ENCODE measurements around the gene SUPT5H. TPM values are rescaled to one million over a fixed set of nuclear protein-coding genes. Genes with fewer than 3 reads are reported as not detected.

The SUPT5H gene
- total RNA-seq, 1 donor from 2014 or later = 160 TPM

- H3K27me3 Mint-ChIP-seq (ENCODE audit: unreplicated experiment) = peaks cover 13% of the 10 kb centered on the region
- peaks cover 19% of the 10 kb centered on the region for H3K9me3 Mint-ChIP-seq (ENCODE audit: unreplicated experiment)
- H3K4me1 Mint-ChIP-seq (ENCODE audit: low read depth, unreplicated experiment) = peaks cover 21% of the 10 kb centered on the region
- no peaks in the 10 kb centered on the region for H3K36me3 Mint-ChIP-seq (ENCODE audit: unreplicated experiment)
- H3K4me3 Mint-ChIP-seq (ENCODE audit: unreplicated experiment) = peak overlapping the region; percentile 78
- no peak for TF ChIP-seq CTCF (IDR thresholded peaks at IDR 0.05; ENCODE audit: partially characterized antibody, unreplicated experiment)
- peak overlapping the region; percentile 89 for H3K27ac Mint-ChIP-seq (ENCODE audit: unreplicated experiment)
- peak; percentile 60 for DNase-seq
Observed at GRCh38 chr19:39403331-39404312, 41.8 kb upstream of the SUPT5H start.

- peaks cover 19% of the 10 kb centered on the region for H3K9me3 Mint-ChIP-seq (ENCODE audit: unreplicated experiment)
- H3K27me3 Mint-ChIP-seq (ENCODE audit: unreplicated experiment) = peaks cover 10% of the 10 kb centered on the region
- peaks cover 25% of the 10 kb centered on the region for H3K4me1 Mint-ChIP-seq (ENCODE audit: low read depth, unreplicated experiment)
- no peak for DNase-seq
- no peak overlapping the region for H3K27ac Mint-ChIP-seq (ENCODE audit: unreplicated experiment)
- no peaks in the 10 kb centered on the region for H3K36me3 Mint-ChIP-seq (ENCODE audit: unreplicated experiment)
- no peak for TF ChIP-seq CTCF (IDR thresholded peaks at IDR 0.05; ENCODE audit: partially characterized antibody, unreplicated experiment)
- H3K4me3 Mint-ChIP-seq (ENCODE audit: unreplicated experiment) = peak overlapping the region; percentile 91
Observed at GRCh38 chr19:39405261-39405957, 40.0 kb upstream of the SUPT5H start.

GRCh38 chr19:39405958-39406655, 39.3 kb upstream of the SUPT5H start:
- no peak for DNase-seq
- peaks cover 8% of the 10 kb centered on the region for H3K27me3 Mint-ChIP-seq (ENCODE audit: unreplicated experiment)
- no peak for TF ChIP-seq CTCF (IDR thresholded peaks at IDR 0.05; ENCODE audit: partially characterized antibody, unreplicated experiment)
- peaks cover 26% of the 10 kb centered on the region for H3K4me1 Mint-ChIP-seq (ENCODE audit: low read depth, unreplicated experiment)
- no peaks in the 10 kb centered on the region for H3K36me3 Mint-ChIP-seq (ENCODE audit: unreplicated experiment)
- H3K9me3 Mint-ChIP-seq (ENCODE audit: unreplicated experiment) = peaks cover 18% of the 10 kb centered on the region
- H3K4me3 Mint-ChIP-seq (ENCODE audit: unreplicated experiment) = peak overlapping the region; percentile 91
- peak overlapping the region; percentile 60 for H3K27ac Mint-ChIP-seq (ENCODE audit: unreplicated experiment)

GRCh38 chr19:39406656-39407409, 38.5 kb upstream of the SUPT5H start, which contains the start of gene ZFP36:
Gene ZFP36 (plus strand): TSS chr19:39406847. CDS start chr19:39406905, 58 bp downstream.
- H3K4me1 Mint-ChIP-seq (ENCODE audit: low read depth, unreplicated experiment) = peaks cover 24% of the 10 kb centered on the region
- peaks cover 19% of the 10 kb centered on the region for H3K9me3 Mint-ChIP-seq (ENCODE audit: unreplicated experiment)
- H3K36me3 Mint-ChIP-seq (ENCODE audit: unreplicated experiment) = no peaks in the 10 kb centered on the region
- no peak for TF ChIP-seq CTCF (IDR thresholded peaks at IDR 0.05; ENCODE audit: partially characterized antibody, unreplicated experiment)
- peak within 1 kb of the TSS; percentile 60 for H3K27ac Mint-ChIP-seq (ENCODE audit: unreplicated experiment)
- DNase-seq = peak; percentile 73
- peaks cover 12% of the 10 kb centered on the region for H3K27me3 Mint-ChIP-seq (ENCODE audit: unreplicated experiment)
- peak within 1 kb of the TSS; percentile 91 for H3K4me3 Mint-ChIP-seq (ENCODE audit: unreplicated experiment)

Data from glutamatergic neuron (in vitro differentiated cells).